GM08714 (cell line): ENCODE data around the gene TUBB2B.

Experiments used
- H3K4me3 ChIP-seq: fragments of 200-500 bp; sonication (Bioruptor generic); 2 replicates; pipeline ENCODE4 v1.5.1; 2014; ENCODE audit warnings: mild to moderate bottlenecking, low read length, inconsistent platforms
- ZNF274 ChIP-seq: IDR thresholded peaks from 2 replicates; pipeline ENCODE4 v1.6.1; 2012; ENCODE audit warnings: mild to moderate bottlenecking, low read depth, low read length

Gene TUBB2B

DNA sequence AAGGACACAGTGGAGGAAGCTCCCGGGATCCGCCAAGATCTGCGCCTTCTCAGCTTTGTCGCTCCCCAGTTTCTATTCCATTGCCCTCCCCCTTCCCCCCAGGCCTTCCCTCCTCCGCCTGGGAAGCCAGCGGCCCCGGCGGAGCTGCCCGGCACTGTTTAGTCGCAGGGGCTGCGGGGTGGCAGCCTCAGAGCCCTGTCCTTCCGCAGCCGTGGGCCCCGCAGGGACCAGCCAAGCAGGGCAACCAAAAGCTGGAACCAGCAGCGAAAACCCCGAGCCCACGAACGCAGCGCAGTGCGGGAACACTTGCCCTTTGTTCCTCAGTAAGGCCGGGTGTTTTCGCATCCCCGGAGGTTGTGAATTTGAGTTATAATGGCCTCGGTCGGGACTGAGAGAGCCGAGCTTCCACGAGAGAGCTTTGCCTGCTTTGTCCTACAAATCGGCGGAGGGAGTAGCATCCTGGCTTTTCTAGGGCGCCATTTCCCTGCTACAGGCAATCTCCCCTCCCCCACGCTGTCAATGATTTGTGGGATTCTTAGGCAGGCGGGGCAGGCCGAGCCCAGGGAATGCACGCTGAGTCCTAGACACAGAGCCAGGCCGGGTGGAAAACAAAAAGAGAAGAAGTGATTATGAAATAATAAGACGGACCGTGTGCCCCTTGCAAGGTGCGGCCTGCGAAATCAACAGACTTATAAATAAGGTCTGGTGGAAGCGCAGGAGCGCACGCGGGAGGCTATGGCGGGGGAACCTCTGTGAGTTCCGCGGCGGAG lies 4.0 kb upstream of the TUBB2B start:
- TF ChIP-seq ZNF274, result no peak
- peak overlapping the region; percentile 10; the same call in 1 of the 2 replicates for H3K4me3 ChIP-seq

GRCh38 chr6:3230900-3231246 lies 3.4 kb upstream of the TUBB2B start:
- peak overlapping the region; percentile 10; the same call in 1 of the 2 replicates for H3K4me3 ChIP-seq
- no peak for TF ChIP-seq ZNF274

- TF ChIP-seq ZNF274, result no peak
- H3K4me3 ChIP-seq, result no peak overlapping the region
Observed at GRCh38 chr6:3230256-3230882, 2.9 kb upstream of the TUBB2B start.

- H3K4me3 ChIP-seq, result no peak overlapping the region
- TF ChIP-seq ZNF274, result no peak
Observed at GRCh38 chr6:3229566-3230178, 2.2 kb upstream of the TUBB2B start.

DNA sequence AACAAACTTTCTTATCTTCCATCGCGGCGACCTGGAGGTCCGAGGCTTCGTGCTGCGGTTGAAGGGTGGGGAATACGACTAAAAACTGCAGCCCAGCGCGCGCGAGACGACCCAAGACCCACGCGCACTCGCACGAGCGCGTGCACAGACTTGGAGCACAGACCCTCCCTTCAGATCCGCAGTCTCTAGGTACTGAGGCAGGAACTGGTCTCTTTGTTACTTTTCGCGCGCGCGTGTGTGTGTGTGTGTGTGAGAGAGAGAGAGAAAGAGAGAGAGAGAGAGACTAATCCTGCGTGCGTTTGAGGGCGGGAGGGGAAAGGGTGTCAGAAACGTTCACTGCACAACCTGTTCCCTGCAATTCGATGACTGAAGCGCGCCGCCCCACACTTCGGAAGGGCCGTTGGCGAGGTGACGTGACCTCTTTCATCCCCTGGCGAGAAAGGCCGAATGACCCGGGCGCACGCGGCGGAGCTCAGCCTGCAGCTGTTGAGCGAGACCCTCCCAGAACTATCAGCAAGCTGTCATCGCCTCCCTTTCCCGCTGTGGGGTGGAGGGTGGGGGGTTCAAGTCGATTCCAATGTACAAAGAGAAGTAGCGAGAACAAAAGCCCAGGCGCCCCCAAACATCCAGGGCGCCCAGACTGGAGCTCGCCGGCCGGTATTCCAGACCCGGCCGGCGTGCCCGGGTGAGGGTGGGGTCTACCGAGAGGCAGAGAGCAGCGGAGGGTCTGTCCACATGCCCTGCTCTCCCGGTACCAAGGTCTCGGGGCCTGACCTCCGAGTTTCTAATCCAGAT lies 1.5 kb upstream of the TUBB2B start:
- H3K4me3 ChIP-seq, result no peak overlapping the region; the same call in 1 of the 2 replicates
- no peak for TF ChIP-seq ZNF274

DNA sequence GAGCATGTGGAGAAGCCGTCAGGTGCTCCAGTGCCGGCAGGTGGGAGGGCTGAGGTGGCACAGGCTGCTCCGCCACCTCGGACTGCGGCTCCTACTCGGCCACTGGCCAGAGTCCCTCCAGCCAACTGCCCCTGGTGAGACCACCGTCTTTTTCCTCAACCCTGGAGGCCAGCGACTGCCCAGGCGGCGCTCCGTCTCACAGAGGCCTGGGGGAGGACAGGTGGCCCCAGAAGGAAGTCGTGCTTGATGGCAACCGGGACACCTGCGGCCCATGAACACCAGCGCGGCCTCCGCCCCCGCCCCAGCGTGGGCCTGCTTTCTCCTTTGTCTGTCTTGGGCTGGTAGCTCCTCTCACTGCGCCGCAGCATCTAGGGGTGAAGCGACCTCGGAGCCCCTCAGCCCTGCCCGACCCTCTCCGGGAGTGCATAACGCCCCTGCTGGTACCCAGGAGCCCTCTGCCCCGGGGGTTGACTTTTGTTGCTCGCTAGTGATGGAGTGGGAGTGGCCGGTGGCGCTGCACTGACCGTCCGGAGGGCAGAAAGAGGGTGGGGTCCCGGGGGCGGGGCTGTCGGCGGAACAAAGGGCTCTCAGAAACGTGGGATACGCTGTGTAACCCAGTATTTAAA lies 706 bp upstream of the TUBB2B start:
- no peak overlapping the region for H3K4me3 ChIP-seq
- no peak for TF ChIP-seq ZNF274

DNA sequence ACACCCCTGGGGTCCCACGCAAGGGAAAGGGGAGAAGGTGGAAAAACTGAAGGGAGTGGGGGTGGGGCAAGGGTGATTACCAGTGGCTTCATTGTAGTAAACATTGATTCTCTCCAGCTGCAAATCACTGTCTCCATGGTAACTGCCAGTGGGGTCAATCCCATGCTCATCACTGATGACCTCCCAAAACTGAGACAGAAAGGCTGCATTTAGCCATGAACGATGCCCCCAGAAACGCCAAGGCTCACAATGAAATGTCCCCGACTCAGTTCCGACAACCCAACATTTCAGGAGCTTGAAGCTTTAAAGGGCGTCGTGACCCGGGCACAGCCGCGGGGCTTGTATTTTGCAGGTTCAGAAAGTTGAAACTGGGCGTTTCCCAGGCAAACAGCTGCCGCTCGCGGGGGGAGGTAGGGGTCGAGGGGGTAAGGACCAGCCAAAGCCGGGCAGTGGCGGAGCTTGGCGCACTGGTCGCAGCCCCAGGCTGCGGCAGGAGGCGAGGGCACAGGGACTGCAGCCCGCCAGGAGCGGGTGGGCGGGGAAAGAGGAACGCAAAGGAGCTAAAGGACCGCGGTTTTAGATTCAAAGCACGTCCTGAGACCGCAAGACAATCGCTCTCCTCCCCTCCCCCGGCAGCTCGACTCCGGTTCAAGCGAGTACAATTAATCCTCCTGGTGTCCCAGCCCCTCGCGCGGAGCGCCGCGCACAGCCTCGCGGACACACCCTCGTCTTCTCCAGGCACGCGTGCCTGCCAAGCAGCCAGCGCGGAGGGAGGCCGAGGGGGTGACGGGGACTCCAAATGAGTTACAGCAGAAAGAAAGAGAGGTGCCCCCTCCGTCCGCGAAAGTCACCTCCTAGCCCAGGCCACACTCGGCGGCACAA lies 731 bp downstream of the TUBB2B start:
- no peak for TF ChIP-seq ZNF274
- peak overlapping the region; percentile 24; the same call in 1 of the 2 replicates for H3K4me3 ChIP-seq

DNA sequence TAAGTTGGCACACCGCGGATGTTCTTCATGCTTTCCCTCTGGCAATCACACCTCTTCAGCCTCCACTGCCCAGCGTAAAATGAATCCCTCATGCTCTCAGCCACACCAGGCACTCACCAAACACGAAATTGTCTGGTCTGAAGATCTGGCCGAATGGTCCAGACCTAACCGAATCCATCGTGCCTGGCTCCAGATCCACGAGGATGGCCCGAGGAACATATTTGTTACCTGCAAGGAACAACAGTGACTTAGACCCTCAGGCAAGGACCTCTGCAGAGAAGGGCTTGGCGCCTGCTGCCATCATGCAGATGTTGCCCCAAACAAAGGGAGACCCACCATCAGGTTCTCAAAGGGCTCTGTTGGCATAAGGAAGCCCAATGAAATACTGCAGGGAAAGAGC lies 1.4 kb downstream of the TUBB2B start:
- H3K4me3 ChIP-seq, result no peak overlapping the region
- TF ChIP-seq ZNF274, result no peak

DNA sequence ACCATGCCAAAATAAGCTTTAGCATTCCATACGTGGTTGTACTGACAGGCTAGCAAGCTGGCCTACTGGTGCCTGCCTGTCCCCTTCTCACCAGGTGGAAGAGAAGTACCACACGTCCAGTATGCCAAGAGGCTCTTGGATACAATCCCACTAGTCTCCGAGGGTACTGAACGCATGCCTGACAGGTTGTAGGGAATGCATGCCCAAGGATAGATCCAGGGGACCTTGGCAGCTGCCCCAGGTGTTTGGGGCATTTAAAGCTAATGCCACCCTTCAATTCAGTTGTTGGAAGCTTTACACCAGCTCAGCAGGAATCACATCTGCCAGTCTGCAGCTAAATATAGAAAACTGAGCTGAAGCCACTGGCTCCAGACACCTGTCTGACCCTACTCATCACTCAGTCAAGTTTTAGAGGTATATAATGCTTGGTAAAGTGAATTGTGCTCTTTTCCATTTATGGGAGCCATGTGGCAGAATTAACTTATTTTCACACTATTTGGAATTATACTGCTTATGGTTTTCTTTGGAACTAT lies 4.9 kb downstream of the TUBB2B start:
- no peak overlapping the region for H3K4me3 ChIP-seq
- no peak for TF ChIP-seq ZNF274

GRCh38 chr6:3221578-3221977 lies 5.9 kb downstream of the TUBB2B start:
- no peak for TF ChIP-seq ZNF274
- H3K4me3 ChIP-seq, result no peak overlapping the region

GRCh38 chr6:3220366-3220765 lies 7.1 kb downstream of the TUBB2B start:
- no peak for TF ChIP-seq ZNF274

DNA sequence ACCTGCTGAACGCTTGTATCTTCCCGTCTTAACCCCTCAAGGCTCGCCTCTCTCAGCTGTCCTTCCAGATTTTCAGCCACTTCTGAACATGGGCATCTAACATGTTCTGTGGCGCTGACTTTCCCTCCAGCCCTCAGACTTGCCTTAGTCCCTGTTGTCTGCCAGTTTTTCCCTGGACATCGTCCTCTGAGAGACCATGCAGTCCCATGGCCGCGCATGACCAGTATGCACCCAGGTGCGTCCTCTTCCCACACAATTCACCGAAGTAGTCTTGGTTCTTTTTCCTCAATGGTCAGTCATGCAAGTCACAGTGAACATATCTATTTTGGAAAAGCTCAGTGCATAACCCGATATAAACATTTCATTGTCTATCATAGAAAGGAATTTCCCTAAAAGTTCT lies 9.2 kb downstream of the TUBB2B start:
- TF ChIP-seq ZNF274, result no peak
- H3K4me3 ChIP-seq, result no peak overlapping the region

More at GRCh38 chr6:3220366-3220765, 7.1 kb downstream of the TUBB2B start:
- H3K4me3 ChIP-seq, result no peak overlapping the region

DNA sequence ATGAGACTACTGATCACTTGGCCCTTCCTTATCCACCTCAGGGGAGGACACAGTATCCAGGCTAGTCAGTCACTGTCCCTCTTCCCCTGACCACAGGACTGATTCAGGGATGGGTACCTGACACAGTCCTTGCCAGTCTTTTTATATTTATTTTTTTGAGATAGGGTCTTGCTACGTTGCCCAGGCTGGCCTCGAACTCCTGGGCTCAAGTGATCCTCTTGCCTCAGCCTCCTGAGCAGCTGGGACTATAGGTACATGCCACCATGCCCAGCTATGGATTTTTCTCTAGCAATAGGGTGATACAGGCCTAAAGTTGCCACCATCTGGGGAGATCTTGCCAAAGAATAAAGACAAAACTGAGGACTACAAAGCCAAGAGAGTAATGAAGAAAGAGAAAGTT lies 10.2 kb downstream of the TUBB2B start:
- TF ChIP-seq ZNF274, result no peak
- no peak overlapping the region for H3K4me3 ChIP-seq
